SW480 (cell line): ENCODE results near the gene PKP4.

Experiments used
- DNase-seq: peaks from one replicate; pipeline ENCODE4 v3.0.0-alpha.2; 2016; ENCODE audit warnings: low spot score

PKP4 gene

DNA sequence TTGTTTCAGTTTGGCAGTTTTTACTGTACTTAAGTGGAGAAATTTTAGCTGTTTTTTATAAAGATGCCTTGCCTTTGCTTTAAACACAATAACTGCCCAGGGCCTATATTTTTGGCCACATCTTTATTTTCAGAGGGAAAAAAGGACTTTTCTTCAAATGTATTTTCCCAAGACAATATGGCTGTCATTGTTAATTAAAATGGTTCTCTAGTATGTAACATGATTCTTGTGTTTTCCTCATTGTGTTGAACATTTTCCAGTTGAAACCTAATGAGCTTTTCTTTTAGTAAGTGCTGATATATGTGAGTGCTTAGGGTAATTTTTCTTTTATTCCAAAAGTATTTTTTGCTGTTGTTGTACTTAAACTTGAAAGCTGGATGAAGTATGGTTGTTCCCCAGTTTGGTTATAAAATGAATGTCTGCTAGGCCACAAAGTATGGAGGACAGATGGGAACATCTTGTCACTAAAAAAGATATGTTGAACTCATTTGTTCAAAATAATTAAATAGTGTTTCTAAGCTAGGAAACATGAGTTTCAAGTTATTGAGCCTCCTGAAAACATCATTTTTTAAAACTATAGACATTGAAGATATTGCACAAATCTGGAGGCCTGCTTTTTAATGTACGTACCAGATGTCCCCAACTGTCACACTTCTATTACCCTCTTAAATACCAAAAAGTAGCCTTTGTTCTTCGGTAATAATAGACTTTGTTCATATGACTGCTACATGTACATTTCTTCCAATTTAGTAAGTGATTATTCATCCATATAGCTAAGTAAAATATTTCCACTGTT, 190.9 kb downstream of the PKP4 start:
- DNase-seq: no peak

DNA sequence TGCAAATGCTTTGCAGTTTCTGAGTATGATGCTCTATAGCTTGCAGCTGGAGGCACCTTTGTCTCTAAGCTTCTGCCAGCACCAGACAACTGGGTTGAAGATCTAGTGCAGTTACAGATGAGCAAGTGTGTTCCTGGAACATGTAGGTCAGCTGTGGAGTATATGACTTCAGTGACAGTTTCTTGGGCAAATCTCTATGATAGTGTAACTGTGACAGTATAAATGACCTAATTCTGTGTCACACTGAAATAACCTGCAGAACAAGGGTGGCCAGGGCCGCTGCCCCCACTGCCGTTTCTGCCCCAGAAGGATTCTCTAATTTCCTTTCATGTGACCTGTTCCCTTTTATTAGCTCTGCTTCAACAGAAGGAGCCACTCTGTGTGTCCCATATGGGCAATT, 193.1 kb downstream of the PKP4 start:
- DNase-seq: no peak

DNA sequence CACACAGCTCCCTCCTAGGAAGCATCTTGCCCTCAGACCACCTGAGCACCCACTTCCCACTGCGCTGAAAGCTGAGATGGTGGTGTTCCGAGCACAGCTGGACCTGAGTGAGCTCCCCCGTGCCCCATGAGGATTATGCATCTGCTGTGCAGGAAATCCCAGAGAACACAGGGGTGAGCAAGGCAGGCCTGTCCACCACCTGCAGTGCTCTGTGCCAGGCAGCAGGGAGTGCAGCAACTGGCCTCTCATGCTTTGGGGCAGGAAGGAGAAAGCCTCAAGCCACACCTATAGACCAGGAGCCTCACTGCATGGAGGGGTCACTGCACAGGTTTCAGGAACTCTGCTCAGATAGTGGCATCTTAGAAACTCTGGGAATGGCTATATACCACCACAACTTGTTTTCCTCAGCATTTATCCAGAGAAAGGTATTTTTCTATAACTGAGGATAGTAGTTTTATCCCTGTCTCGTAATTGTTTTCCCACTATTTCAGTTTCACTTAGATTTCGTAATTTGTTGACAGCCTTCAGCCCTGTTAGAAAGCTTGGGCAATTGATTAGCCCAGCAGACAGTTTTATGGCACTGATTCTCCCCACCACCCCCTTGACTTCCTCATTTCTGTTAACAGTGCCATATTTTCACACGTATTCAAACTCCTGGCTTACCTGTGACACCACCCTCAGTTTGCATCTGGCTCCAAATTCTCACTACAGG, 194.1 kb downstream of the PKP4 start:
- DNase-seq: no peak

DNA sequence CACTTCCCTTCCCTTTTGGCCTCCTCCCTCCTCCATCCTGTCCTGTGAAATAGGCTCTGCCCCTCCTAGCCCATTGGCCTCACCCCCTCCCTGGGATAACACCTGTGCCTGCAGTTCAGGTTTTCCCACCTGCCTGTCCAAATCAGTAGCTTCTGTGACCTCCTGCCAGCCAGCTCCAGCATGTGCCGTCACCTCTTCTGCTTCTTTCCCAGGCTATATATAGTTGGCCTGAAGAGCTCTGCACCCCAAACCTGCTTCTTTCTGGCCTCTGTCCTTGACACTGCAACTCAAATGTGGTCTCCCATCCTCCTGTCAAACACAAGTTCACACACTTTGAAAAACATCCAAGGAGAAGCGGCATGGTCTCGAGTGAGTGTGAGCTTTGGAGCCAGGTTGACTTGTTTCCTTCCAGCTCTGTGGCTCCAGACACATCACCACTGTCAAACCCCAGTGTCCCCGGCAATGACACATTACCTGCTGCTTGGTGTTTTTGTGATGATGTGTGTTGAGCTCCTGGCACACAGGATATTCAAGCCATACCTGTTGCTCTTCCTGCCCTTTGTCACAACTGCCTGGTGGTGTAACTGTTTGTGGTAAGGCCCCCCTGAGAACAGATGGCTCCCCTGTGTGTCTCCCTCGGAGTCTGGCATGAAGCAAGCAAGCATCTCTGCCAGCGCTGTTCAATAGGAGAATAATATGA, 194.8 kb downstream of the PKP4 start:
- DNase-seq: no peak

DNA sequence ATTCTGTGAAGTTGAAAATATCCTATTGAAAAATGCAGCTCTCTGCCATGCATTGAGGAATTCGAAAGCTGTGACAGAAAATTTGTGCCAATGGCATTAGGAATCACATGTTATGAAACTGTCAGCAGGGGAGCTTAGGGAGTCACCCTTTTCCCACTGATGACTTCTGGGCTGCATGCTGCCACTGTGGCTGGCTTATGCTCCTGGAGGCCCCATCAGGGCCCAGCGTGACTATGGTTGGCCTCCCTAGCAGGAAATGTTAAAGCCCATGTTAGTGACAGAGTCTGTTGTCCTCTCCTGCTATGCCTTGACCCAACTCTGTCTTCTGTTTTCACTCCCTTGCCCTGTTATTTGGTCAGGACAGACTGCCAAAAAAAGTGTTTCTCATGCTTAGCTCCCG, 198.9 kb downstream of the PKP4 start:
- no peak for DNase-seq

DNA sequence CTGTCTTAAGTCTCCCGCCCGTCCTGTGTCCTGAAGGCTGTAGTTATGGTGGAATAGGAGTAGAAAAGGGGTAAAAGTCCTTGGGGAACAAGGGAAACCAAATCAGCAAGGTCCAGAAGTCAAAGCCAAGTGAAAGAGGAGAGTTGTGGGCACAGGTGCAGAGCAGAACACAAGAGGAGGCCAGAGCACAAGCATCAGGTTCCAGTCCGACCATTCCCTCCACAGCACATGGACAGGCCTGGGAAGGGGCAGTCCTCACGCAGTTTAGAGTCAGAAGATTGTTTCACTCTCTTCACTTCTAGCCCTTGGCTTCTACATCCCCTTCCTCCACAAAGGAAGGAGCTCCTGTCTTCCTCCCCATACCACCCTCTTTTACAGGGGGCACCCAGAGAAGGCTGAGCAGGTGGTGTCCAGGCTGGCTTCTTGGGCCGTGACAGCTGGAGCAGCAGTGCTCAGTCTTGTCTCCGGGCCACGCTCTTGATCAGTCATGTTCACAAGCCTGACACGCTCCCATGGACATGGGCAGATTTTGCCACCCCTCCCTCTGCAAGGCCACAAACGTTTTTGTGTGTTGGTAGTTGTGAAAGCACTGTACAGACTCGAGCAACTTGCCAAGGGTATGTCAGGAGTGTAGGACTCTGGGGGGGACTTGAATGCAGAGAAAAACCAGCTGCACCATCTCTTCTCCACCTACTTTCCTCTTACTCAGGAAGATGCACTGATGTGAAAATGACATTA, 199.9 kb downstream of the PKP4 start:
- no peak for DNase-seq

DNA sequence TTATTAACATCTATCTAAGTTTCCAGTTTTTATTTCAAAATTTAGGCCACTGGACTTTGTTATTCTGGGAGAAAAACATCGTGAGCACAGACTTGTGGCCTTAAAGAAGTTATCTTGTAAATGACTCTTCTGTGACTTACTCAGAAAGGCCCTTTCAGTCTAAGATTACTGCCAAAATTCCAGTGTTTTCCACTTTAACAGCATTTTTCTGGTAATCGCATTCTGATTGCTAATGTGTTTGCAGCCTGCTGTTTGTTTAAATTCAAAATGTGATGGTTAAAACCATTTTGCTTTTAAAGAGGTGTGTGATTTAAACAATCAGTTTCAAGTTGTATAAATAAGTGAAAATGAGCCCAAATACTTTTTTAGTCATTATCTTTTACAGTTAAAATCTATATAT, 201.6 kb downstream of the PKP4 start:
- no peak for DNase-seq

DNA sequence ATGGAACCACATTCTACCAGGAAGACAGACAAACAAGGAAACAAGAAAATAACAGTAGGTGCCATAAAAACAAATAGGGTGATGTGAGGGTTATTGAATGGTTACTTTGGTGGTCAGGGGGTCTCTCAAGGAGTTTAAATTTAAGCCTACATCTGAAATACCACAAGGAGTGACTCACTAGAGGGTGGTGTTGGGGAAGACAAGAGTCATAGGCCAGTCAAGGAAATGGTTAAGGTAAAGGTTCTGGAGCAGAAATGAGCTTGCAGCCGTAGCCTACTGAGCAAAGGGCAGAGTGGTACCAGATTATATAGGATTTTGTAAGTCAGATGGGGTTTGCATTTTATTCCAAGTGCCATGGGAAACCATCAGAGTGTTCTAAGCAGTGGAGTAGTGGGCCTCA, 202.7 kb downstream of the PKP4 start:
- no peak for DNase-seq

DNA sequence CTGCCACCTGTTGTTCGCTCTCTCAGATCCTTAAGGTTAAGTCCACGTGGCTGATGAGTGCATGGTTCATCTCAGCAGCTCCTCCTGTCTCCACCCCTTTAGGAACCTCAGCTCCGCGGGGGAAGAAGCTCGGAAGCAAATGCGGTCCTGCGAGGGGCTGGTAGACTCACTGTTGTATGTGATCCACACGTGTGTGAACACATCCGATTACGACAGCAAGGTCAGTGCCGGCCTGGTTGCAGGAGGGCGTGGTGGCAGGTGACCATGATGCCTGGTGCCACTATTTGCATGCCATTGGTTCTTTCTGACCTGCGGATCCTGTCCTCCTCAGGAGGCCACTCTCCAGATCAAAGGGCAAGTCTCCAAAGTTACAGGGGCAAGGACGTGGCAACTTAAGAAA, 204.5 kb downstream of the PKP4 start:
- DNase-seq: no peak

DNA sequence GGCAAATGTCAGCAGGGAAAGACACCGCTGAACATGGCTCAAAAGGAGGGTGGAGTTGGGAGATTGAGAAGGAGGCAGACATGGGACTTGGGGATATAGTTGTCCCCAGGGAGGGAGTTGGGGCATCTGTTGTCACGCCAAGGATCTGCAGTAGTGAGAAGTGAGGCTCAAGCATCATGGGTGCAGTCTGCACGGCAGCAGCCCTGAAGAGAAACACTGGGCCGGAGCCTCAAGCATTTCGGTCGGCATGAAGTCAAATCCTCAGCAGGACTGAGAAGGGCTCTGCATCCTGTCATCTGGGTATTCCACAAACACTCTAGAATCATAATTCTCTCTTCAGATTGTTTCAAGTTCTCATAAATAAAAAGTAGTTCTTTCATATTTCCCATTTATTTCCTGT, 205.7 kb downstream of the PKP4 start:
- no peak for DNase-seq

DNA sequence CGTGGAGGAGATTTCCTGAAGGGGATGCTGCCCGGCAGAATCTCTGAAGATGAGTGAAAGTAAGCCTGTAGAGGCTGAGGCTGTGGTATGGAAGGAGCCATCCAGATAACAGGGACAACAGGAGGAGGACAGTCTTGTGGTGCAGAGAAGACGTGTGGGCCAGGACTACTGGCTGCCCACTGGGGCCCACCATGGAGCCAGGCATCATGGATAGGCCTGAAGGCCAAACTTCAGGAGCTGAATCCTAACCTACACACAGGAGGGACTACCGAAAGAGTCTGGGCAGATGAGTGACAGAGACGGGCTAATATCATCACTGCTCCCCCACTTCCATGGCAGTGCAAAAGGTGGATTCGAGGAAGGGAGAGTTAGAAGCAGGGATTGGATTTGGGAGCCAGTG, 207.0 kb downstream of the PKP4 start:
- no peak for DNase-seq

DNA sequence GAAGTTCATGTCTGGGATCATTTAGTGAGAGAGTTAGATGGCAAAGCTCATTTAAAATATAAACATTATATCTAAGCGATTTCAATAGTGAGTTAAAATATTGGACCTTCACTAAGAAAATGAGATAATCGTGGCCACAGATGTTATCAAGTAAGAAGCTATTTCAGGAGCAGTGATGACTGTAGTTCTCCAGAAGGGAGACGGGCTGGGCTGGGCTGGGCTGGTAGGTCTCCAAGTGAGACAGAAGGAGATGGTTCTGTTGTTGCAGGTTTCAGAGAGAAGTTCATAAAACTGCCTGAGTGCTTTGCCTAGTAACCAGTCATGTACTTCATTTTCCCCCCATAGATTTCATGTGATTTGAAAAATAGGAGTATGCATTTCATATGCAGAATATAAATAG, 208.2 kb downstream of the PKP4 start:
- DNase-seq: no peak

DNA sequence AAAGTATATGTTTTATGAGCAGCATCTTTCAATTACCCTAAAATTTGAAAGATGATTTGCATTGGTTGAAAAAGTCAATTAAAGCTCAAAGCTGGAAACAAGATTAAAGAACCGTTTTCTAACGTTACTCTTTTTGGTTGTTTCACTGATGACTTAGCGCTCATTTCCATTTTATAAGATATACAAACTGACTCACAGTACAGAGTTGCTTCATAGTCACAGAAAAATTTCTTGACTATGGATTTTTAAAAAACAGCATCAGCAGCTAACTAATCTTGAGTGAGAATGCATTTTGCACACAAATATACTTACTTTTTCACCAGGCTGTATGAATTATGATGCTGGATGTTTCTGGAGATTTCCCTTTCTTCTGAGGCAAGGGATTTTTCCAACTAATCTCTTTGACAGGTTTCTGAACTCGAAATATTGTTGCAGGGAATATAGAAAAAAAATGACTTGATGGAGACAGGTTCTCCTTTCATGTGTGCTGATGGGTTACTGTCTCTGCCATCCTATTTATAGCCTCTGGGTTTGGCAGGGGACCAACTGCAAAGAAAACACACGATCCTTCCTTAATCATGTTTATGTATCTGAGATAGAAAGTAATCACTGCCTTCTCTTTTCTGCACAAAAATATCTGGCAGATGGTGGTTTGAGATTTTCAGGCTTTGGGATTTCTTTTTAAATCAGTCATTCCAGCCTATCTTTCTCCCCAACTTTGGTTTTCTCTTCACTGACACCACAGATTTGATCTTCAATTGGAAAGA, 209.0 kb downstream of the PKP4 start:
- DNase-seq: no peak

DNA sequence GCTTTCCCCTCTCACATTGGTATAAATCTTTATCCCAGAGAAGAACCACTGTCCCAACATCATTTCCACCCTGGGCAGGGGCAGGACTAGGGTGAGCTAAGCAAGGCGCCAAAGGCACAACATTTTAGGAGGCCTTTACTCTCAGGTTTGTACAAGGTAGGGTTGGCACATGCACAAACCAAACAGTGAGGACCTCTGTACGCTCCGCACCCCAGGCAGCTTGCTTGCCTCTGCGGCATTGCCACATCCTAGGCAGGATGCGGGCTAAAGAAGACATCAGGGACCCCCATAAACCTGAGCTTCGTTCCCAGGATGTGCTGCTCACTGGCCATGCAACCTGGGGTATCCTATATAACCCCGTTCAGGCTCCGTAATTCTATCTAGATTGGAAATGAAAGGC, 210.2 kb downstream of the PKP4 start:
- no peak for DNase-seq

DNA sequence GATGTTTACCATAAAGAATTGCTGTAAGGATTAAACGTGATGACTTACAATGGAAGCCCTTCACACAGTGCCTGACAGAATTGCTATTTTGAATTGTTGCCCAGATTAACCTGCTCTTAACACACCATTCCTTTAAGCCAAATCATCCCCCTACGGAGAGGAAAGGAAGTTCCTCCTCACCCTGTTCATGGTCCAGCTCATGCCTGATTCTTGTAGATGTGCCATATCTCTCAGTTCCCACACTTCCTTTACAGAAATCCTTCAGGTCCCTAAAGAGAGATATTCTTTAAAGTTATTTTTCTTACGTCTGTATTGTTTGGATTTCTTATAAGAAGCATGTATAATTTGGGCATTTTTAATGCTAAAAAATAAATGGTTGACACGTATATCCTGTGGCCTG, 210.8 kb downstream of the PKP4 start:
- no peak for DNase-seq

DNA sequence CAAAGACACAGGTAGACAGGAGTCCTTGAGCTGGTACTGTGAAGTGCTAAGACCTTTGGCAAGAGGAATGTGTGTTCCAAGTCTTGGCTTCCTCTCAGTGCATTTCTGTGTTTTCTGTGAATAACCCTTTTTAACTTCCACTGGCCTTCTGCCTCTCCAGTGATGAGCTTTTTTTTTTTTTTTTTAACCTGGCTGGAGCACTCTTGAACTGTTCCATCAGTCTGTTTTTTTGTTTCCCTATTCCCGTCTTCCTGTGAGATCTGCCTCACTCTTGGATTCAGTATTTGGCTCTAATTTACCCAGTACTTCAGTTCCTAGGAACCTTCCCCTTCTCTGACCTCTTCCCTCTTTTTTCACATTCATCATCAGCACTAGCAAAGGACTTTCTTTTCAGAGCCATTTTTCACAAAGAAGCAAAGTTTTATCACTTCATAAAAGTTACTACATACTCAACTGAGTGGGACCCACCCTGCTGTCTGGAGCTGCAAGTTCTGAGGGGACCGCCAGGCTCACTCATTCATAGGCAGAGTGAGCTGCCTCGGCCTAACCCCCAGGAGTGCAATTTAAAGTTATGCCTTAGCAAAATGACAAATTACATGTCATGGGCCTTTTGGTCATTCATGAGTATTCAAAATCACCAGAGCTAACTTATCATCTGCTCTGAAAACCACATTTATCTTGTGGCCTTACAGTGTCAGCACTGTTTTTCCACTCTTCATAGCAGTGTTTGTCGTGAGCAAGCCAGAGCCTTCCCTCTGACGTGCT, 211.4 kb downstream of the PKP4 start:
- no peak for DNase-seq

DNA sequence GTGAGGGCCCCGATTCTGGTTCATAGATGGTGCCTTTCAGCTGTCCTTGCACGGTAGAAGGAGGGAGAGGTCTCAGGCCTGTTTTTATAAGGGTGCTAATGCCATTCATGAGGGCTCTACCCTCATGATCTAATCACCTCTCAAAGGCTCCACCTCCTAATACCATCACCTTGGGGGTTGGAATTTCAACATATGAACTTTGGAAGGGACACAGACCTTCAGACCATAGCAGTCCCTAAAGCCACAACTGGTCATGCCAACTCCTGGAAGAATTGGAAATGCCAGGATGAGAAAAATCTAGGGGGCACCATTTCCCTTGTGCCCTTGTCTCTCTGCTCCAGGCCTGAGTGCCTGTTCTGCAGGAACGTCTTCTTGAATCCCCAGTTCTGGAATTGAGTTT, 213.5 kb downstream of the PKP4 start:
- no peak for DNase-seq

DNA sequence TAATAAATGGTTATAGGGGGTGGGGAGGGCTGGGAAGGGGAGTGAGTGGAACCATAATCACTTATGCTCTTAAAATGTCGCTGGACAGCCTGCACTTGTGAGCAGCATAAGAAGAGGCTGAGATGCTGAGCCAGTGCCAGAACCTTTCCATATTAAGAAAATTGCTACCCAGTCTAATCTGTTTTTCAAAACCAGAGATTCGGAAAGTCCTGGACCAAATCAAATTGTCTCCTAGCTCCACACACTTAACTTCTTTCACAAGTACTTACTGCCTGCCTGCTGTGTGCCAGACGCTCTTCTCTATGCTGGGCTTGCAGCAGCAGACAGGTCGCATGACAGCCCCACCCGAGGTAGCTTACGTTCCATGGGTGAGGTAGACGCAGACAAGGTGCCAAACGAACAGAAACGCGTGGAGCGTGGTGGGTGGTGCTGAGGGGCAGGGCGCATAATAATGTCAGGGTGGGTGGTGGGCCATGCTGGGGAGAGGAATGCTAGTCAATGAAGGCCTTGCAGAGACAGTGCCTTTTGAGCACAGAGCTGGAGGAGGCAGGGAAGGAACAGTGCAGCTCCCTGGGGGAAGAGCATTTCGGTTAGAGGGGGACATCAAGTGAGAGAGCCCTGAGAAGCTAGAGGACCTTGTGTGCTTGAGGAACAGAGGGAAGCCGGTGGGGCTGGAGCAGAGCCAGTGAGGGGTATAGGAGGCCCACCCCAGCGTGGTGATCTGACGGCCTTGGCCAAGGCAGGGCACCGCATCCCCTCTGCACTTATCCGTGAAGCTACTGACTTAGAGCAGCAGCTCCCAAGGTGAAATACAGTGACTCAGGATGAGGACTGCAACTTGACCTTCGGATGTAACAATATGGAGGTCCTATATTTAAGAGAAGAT, 214.9 kb downstream of the PKP4 start:
- no peak for DNase-seq

DNA sequence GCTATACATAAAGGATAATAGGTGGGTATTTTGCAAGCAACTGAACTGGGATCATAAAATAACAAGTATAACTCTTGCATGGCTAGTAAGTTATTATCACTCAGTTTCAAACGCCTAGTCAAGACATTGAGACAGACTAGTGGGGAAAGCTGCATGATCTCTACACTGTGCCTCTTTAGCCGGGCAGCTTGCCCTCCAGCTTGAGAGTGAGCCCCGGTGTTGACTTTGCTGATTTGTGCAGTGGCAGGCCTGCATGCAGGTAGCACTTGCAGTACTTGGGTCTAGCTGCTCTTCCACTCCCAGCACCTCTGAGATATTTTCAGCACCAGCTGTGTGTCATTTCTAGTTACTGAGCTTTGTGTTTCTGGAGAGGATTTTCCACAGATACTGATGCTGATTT, 219.5 kb downstream of the PKP4 start:
- no peak for DNase-seq

DNA sequence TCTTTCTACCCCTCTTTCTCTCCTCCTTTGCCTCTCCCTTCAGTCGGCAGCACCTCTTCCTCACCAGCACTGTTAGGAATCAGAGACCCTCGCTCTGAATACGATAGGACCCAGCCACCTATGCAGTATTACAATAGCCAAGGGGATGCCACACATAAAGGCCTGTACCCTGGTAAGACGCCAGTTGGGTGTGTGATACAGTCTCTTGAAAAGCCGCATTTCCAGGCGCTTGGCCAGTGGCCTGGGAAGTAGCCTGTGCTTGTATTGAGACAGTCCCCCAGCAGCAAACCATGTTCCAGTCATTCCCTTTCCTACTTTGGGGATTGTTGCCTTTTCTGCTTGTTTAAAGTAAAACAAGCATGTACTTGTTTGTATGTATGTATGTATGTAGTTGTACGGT, 219.9 kb downstream of the PKP4 start:
- DNase-seq: no peak
